SK-N-SH (cell line): Measurements from ENCODE around the gene ZNF511. TPM values are rescaled to one million over a fixed set of nuclear protein-coding genes. Genes with fewer than 3 reads are reported as not detected.

Experiments used
- CTCF ChIA-PET: fragments of 300-600, 350-600 bp; formaldehyde crosslinking; extraction: SDS; loops from one replicate; lab custom pipeline; 2021; lab: Yijun Ruan, JAX
- POLR2A ChIA-PET: fragments of 350-600 bp; sonication (Branson Sonifier 250); formaldehyde crosslinking; extraction: SDS; loops from one replicate; lab custom pipeline; 2020; ENCODE audit warnings: antibody characterized with exemption, inconsistent platforms; lab: Yijun Ruan, JAX
- DNase-seq: peaks from one replicate; pipeline ENCODE4 v3.0.0; 2012
- H2AFZ ChIP-seq: fragments of 200-600 bp; sonication (generic); 2 replicates; pipeline ENCODE4 v1.8.1; 2016; ENCODE audit warnings: antibody characterized with exemption, mild to moderate bottlenecking, low read depth
- H3F3A ChIP-seq: fragments of 200-600 bp; sonication (generic); replicated peaks from 2 replicates; pipeline ENCODE3; 2016; ENCODE audit warnings: antibody characterized with exemption, mild to moderate bottlenecking; ENCODE audit not compliant: insufficient read depth
- H3K27ac ChIP-seq, 2 experiments: fragments of 200-500 bp in 1 of 2; fragments of 200-600 bp in 1 of 2; sonication (Bioruptor generic) in 1 of 2; sonication (generic), shearing (Covaris generic) in 1 of 2; 2 replicates each; pipeline versions ENCODE4 v1.5.1 to v1.6.1; 2014 to 2016; ENCODE audit warnings: low read depth in 2 of 2, inconsistent platforms in 1 of 2, low read length in 1 of 2, mild to moderate bottlenecking in 1 of 2, mixed read lengths in 1 of 2
- H3K27me3 ChIP-seq: fragments of 200-600 bp; sonication (generic), shearing (Covaris generic); 2 replicates; pipeline ENCODE4 v1.6.1; 2016; ENCODE audit warnings: mixed run types; ENCODE audit not compliant: insufficient read depth
- H3K36me3 ChIP-seq, 2 experiments: fragments of 200-500 bp in 1 of 2; fragments of 200-600 bp in 1 of 2; sonication (Bioruptor generic) in 1 of 2; sonication (generic) in 1 of 2; replicated peaks in 1 of 2; 2 replicates each; pipeline versions ENCODE3 to v1.5.1; 2014 to 2016; ENCODE audit warnings: low read length in 1 of 2, mild to moderate bottlenecking in 1 of 2; ENCODE audit not compliant: insufficient read depth in 2 of 2, control insufficient read depth in 1 of 2
- H3K4me1 ChIP-seq, 2 experiments: fragments of 200-500 bp in 1 of 2; fragments of 200-600 bp in 1 of 2; sonication (Bioruptor generic) in 1 of 2; sonication (generic), shearing (Covaris generic) in 1 of 2; 2 replicates each; pipeline versions ENCODE4 v1.5.1 to v1.6.1; 2014 to 2016; ENCODE audit warnings: low read depth in 1 of 2, low read length in 1 of 2, mixed run types in 1 of 2; ENCODE audit not compliant: insufficient read depth in 2 of 2, control insufficient read depth in 1 of 2
- H3K4me2 ChIP-seq: fragments of 200-600 bp; sonication (generic), shearing (Covaris generic); 2 replicates; pipeline ENCODE4 v1.6.1; 2017; ENCODE audit warnings: mixed run types
- H3K4me3 ChIP-seq, 2 experiments: fragments of 200-500 bp in 1 of 2; fragments of 200-600 bp in 1 of 2; sonication (Bioruptor generic) in 1 of 2; sonication (generic), shearing (Covaris generic) in 1 of 2; 2 replicates each; pipeline versions ENCODE4 v1.5.1 to v1.8.1; 2014 to 2016; ENCODE audit warnings: low read depth in 2 of 2, inconsistent platforms in 1 of 2, low read length in 1 of 2, mild to moderate bottlenecking in 1 of 2, mixed read lengths in 1 of 2, moderate library complexity in 1 of 2
- H3K79me2 ChIP-seq: fragments of 200-600 bp; sonication (generic); 2 replicates; pipeline ENCODE4 v1.8.1; 2017; ENCODE audit warnings: mild to moderate bottlenecking; ENCODE audit not compliant: insufficient read depth
- H3K9ac ChIP-seq: fragments of 200-600 bp; sonication (generic); 2 replicates; pipeline ENCODE4 v1.6.1; 2017; ENCODE audit warnings: mixed run types
- H3K9me2 ChIP-seq: fragments of 200-600 bp; sonication (generic); 2 replicates; pipeline ENCODE4 v1.6.1; 2017; ENCODE audit warnings: mixed run types
- H3K9me3 ChIP-seq: fragments of 200-600 bp; sonication (generic); 2 replicates; pipeline ENCODE4 v1.6.1; 2017; ENCODE audit warnings: mixed run types, mild to moderate bottlenecking, moderate library complexity
- H4K20me1 ChIP-seq: fragments of 200-600 bp; sonication (generic); 2 replicates; pipeline ENCODE4 v1.6.1; 2017; ENCODE audit warnings: mild to moderate bottlenecking, mixed run types; ENCODE audit not compliant: insufficient read depth
- EP300 ChIP-seq, 2 experiments: IDR thresholded peaks; 2 replicates each; pipeline versions ENCODE4 v1.4.0 to v1.6.1; 2012; ENCODE audit warnings: borderline replicate concordance in 1 of 2, low read depth in 1 of 2, low read length in 1 of 2
- FOSL2 ChIP-seq: IDR thresholded peaks from 2 replicates; pipeline ENCODE4 v1.4.0; 2012; ENCODE audit warnings: low read depth, mild to moderate bottlenecking, moderate library complexity, borderline replicate concordance
- FOXJ3 ChIP-seq: sonication (generic); formaldehyde crosslinking; IDR thresholded peaks from 2 replicates; pipeline ENCODE4 v1.5.1; 2020; ENCODE audit warnings: mild to moderate bottlenecking, missing genetic modification reagents
- FOXM1 ChIP-seq: IDR thresholded peaks from 2 replicates; pipeline ENCODE4 v1.4.0; 2012; ENCODE audit warnings: low read depth, mild to moderate bottlenecking
- GABPA ChIP-seq: IDR thresholded peaks from 2 replicates; pipeline ENCODE4 v1.4.0; 2012; ENCODE audit warnings: low read depth, mild to moderate bottlenecking
- MAX ChIP-seq: IDR thresholded peaks from 2 replicates; pipeline ENCODE4 v1.4.0; 2012; ENCODE audit warnings: low read depth
- MXI1 ChIP-seq: IDR thresholded peaks from 2 replicates; pipeline ENCODE4 v1.6.1; 2012; ENCODE audit warnings: mild to moderate bottlenecking, low read depth, low read length, improper control_type of control experiment
- NRF1 ChIP-seq: IDR thresholded peaks from 2 replicates; pipeline ENCODE4 v1.6.1; 2012; ENCODE audit warnings: low read depth, mild to moderate bottlenecking, low read length
- RCOR1 ChIP-seq: fragments of 150-350 bp; IDR thresholded peaks from 2 replicates; pipeline ENCODE4 v1.6.1; 2017; ENCODE audit warnings: antibody characterized with exemption, low read length
- RFX5 ChIP-seq: IDR thresholded peaks from 2 replicates; pipeline ENCODE4 v1.6.1; 2012; ENCODE audit warnings: mild to moderate bottlenecking, improper control_type of control experiment, low read length
- SIN3A ChIP-seq: IDR thresholded peaks from 2 replicates; pipeline ENCODE4 v1.6.1; 2012; ENCODE audit warnings: low read depth, mild to moderate bottlenecking, low read length, moderate library complexity, borderline replicate concordance
- SMC3 ChIP-seq: IDR thresholded peaks from 2 replicates; pipeline ENCODE4 v1.6.1; 2012; ENCODE audit warnings: low read depth, low read length, improper control_type of control experiment
- TCF12 ChIP-seq: IDR thresholded peaks from 2 replicates; pipeline ENCODE4 v1.4.0; 2012
- USF2 ChIP-seq: fragments of 150-350 bp; IDR thresholded peaks from 2 replicates; pipeline ENCODE4 v1.6.1; 2017; ENCODE audit warnings: antibody characterized with exemption, low read length, low read depth, borderline replicate concordance
- YY1 ChIP-seq: IDR thresholded peaks from 2 replicates; pipeline ENCODE4 v1.4.0; 2012; ENCODE audit warnings: low read depth, mild to moderate bottlenecking
- WGBS: methylation state at CpG from one replicate; pipeline ENCODE4 v1.1.6; 2017; ENCODE audit warnings: low lambda C conversion rate; 5-methylcytosine and 5-hydroxymethylcytosine counted together
- polyA plus RNA-seq, 3 experiments: library from polyadenylated mRNA; depleted of rRNA; stranded (reverse); fragments of >200 nt; gene quantifications; 2 replicates each; pipeline ENCODE4 v1.2.3, GENCODE V29; 2012
- TF ChIP-seq, protein P1 (sequence below): fragments of 200-600 bp; sonication (generic); IDR thresholded peaks from 2 replicates; pipeline ENCODE4 v1.6.1; 2017; ENCODE audit warnings: antibody characterized with exemption, mild to moderate bottlenecking, moderate library complexity
- TF ChIP-seq, protein P2 (sequence below): fragments of 150-350 bp; IDR thresholded peaks from 2 replicates; pipeline ENCODE4 v1.6.1; 2016; ENCODE audit warnings: mild to moderate bottlenecking, low read depth, low read length
- TF ChIP-seq, protein P3 (sequence below): IDR thresholded peaks from 2 replicates; pipeline ENCODE4; 2012

The ZNF511 gene
- polyA plus RNA-seq, 1 of the 3 experiments (the other 2 are of a cell fraction), result 62.3 TPM

GRCh38 chr10:133316266-133316665 lies 7.6 kb downstream of the ZNF511 start (continued):
- TF ChIP-seq, protein P1, sequence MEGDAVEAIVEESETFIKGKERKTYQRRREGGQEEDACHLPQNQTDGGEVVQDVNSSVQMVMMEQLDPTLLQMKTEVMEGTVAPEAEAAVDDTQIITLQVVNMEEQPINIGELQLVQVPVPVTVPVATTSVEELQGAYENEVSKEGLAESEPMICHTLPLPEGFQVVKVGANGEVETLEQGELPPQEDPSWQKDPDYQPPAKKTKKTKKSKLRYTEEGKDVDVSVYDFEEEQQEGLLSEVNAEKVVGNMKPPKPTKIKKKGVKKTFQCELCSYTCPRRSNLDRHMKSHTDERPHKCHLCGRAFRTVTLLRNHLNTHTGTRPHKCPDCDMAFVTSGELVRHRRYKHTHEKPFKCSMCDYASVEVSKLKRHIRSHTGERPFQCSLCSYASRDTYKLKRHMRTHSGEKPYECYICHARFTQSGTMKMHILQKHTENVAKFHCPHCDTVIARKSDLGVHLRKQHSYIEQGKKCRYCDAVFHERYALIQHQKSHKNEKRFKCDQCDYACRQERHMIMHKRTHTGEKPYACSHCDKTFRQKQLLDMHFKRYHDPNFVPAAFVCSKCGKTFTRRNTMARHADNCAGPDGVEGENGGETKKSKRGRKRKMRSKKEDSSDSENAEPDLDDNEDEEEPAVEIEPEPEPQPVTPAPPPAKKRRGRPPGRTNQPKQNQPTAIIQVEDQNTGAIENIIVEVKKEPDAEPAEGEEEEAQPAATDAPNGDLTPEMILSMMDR, result no peak
- no peak for TF ChIP-seq USF2
- no peak for TF ChIP-seq FOSL2
- no peak for TF ChIP-seq FOXM1

GRCh38 chr10:133316732-133317131 lies 8.0 kb downstream of the ZNF511 start:
- WGBS, result 100% methylated on average over 2 of the region's 7 CpGs

More at GRCh38 chr10:133316732-133317131, 8.0 kb downstream of the ZNF511 start:
- H3K9ac ChIP-seq, result no peak overlapping the region
- no peak overlapping the region for H2AFZ ChIP-seq
- TF ChIP-seq MAX (no peak), YY1 (no peak), RCOR1 (no peak), SMC3 (no peak), FOXJ3 (CRISPR knock-in tag) (no peak), RFX5 (no peak), SIN3A (no peak), USF2 (no peak), GABPA (no peak), EP300 (IDR thresholded peaks at IDR 0.05; ENCODE audit: borderline replicate concordance in 1 of 2, low read depth in 1 of 2, low read length in 1 of 2) (no peak), TCF12 (no peak), NRF1 (no peak), MXI1 (no peak)
- TF ChIP-seq, protein P2, sequence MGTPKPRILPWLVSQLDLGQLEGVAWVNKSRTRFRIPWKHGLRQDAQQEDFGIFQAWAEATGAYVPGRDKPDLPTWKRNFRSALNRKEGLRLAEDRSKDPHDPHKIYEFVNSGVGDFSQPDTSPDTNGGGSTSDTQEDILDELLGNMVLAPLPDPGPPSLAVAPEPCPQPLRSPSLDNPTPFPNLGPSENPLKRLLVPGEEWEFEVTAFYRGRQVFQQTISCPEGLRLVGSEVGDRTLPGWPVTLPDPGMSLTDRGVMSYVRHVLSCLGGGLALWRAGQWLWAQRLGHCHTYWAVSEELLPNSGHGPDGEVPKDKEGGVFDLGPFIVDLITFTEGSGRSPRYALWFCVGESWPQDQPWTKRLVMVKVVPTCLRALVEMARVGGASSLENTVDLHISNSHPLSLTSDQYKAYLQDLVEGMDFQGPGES, result no peak
- TF ChIP-seq, protein P3, sequence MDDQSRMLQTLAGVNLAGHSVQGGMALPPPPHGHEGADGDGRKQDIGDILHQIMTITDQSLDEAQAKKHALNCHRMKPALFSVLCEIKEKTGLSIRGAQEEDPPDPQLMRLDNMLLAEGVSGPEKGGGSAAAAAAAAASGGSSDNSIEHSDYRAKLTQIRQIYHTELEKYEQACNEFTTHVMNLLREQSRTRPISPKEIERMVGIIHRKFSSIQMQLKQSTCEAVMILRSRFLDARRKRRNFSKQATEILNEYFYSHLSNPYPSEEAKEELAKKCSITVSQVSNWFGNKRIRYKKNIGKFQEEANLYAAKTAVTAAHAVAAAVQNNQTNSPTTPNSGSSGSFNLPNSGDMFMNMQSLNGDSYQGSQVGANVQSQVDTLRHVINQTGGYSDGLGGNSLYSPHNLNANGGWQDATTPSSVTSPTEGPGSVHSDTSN, result no peak
- POLR2A ChIA-PET, result no interaction called here
- no peaks in the 10 kb centered on the region for H3K27me3 ChIP-seq
- H3K36me3 ChIP-seq, result peaks cover 0 to 14% of the 10 kb centered on the region in 2 experiments
- CTCF ChIA-PET, result no interaction called here
- H3K27ac ChIP-seq, result no peak overlapping the region
- no peaks in the 10 kb centered on the region for H3K9me3 ChIP-seq
- no peaks in the 10 kb centered on the region for H3K79me2 ChIP-seq
- no peak overlapping the region for H3K4me3 ChIP-seq
- no peaks in the 10 kb centered on the region for H3K9me2 ChIP-seq
- H3K4me2 ChIP-seq, result no peak overlapping the region
- DNase-seq, result no peak
- H4K20me1 ChIP-seq, result no peaks in the 10 kb centered on the region
- peaks cover 4% of the 10 kb centered on the region for H3F3A ChIP-seq
- H3K4me1 ChIP-seq, result peaks cover 0 to 9% of the 10 kb centered on the region in 2 experiments; a peak in 1 of 4 replicates
